Epithelial cell of esophagus (primary cell): ENCODE results near the gene CCL3.

Experiments
- DNase-seq: peaks from one replicate; pipeline ENCODE4 v3.0.0; 2010; ENCODE audit warnings: low read depth
- H3K4me3 ChIP-seq: 2 replicates; pipeline ENCODE4 v1.5.1; 2011; ENCODE audit warnings: mild to moderate bottlenecking, low read length, control low read depth
- TF ChIP-seq, protein P1 (sequence below): IDR thresholded peaks from 2 replicates; pipeline ENCODE4 v1.5.1; 2011; ENCODE audit warnings: low read depth, mild to moderate bottlenecking, low read length, control low read depth, inconsistent platforms; ENCODE audit not compliant: insufficient read depth; ENCODE audit errors: missing control alignments

CCL3 gene

GRCh38 chr17:36070427-36070826 lies 19.5 kb downstream of the CCL3 start:
- H3K4me3 ChIP-seq, result no peak overlapping the region
- no peak for DNase-seq
- TF ChIP-seq, protein P1, sequence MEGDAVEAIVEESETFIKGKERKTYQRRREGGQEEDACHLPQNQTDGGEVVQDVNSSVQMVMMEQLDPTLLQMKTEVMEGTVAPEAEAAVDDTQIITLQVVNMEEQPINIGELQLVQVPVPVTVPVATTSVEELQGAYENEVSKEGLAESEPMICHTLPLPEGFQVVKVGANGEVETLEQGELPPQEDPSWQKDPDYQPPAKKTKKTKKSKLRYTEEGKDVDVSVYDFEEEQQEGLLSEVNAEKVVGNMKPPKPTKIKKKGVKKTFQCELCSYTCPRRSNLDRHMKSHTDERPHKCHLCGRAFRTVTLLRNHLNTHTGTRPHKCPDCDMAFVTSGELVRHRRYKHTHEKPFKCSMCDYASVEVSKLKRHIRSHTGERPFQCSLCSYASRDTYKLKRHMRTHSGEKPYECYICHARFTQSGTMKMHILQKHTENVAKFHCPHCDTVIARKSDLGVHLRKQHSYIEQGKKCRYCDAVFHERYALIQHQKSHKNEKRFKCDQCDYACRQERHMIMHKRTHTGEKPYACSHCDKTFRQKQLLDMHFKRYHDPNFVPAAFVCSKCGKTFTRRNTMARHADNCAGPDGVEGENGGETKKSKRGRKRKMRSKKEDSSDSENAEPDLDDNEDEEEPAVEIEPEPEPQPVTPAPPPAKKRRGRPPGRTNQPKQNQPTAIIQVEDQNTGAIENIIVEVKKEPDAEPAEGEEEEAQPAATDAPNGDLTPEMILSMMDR, result no peak

- DNase-seq, result peak; percentile 33
- TF ChIP-seq, protein P1, result no peak
- no peak overlapping the region for H3K4me3 ChIP-seq
Measured at GRCh38 chr17:36069136-36069535, 20.8 kb downstream of the CCL3 start.

DNA sequence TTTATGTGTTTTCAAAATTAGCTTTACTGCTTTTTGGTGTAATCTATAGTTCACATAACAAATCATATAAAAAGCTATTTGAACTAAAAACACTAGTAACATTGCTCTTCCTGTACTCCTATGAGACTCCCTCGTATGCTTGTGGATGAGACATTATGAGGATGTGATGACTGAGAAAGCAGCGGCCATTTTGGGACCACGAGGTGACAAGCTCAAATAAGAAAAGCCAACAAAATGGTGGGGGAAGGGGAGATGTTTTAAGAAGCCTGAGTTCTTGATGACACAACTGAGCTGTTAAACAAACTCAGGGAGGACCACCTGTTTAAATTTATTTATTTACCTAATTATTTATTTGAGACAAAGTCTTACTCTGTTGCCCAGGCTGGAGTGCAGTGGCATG lies 21.4 kb downstream of the CCL3 start:
- DNase-seq, result no peak
- no peak overlapping the region for H3K4me3 ChIP-seq
- TF ChIP-seq, protein P1, result no peak

GRCh38 chr17:36066365-36066985 lies 23.5 kb downstream of the CCL3 start:
- DNase-seq, result no peak
- TF ChIP-seq, protein P1, result no peak
- H3K4me3 ChIP-seq, result no peak overlapping the region

DNA sequence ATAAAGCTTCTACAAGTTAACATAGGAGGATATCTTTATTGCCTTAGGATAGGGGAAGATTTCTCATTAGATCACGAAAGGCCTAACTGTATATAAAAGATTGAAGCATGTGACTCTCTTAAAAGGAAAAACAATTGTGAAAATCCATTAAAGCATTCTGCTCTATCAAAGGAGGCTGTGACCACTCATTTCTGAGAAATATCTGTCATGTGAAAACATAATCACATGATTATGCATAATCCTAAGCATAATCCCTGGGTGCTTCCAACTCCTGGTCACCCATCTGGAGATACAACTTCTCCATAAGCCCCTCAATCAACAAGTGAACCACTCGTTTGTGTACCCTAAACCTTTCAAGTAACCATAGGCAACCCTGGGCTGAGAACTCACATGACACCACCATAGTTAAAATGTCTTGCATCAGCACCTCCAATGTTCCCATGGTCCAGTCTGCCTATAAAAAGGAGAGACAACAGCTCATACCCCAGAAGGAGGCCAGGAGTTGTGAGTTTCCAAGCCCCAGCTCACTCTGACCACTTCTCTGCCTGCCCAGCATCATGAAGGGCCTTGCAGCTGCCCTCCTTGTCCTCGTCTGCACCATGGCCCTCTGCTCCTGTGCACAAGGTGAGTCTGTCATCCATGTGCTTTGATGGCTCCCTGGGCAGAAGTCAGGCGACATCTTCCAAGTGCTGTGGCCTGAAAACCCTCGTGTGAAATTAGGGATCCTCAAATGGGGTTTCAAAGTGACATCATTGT lies 26.0 kb downstream of the CCL3 start, which contains the start of gene CCL18:
Gene CCL18 (plus strand): TSS at position 487 of the 756 bp plus-strand sequence. CDS start 71 bp downstream, at position 558.
- TF ChIP-seq, protein P1, result no peak
- H3K4me3 ChIP-seq, result no peak within 1 kb of the TSS
- no peak for DNase-seq

DNA sequence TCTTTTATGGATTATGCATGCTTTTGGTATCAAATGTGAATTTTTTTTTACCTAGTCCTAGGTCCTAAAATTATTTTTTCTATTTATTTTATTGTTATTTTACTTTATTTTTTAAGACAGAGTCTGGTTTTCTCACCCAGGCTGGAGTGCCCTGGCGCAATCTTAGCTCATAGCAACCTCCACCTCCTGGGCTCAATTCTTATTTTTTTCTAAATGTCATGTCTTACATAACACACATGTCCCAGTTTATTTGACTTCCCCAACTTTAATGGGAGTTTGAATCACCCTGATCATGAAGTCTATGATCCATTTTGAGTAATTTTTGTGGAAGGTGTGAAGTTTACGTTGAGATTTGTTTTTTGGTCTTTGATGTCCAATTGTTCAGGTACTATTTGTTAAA lies 29.1 kb downstream of the CCL3 start:
- no peak overlapping the region for H3K4me3 ChIP-seq
- no peak for DNase-seq
- TF ChIP-seq, protein P1, result no peak
